Neural progenitor cell (in vitro differentiated cells): Measurements from ENCODE around the gene PDHB. TPM values are rescaled to one million over a fixed set of nuclear protein-coding genes. Genes with fewer than 3 reads are reported as not detected.

ENCODE experiments used
- DNase-seq: peaks from one replicate; pipeline ENCODE4 v3.0.0-alpha.2; 2016; ENCODE audit warnings: low spot score
- H2AFZ ChIP-seq: fragments of 200-600 bp; sonication (generic); replicated peaks from 2 replicates; pipeline ENCODE4 v1.6.1; 2016; ENCODE audit warnings: antibody characterized with exemption
- H3F3A ChIP-seq: fragments of 200-600 bp; sonication (generic); 2 replicates; pipeline ENCODE4 v1.6.1; 2016; ENCODE audit warnings: antibody characterized with exemption, low read depth
- H3K27ac ChIP-seq: fragments of 200-600 bp; sonication (generic); 2 replicates; pipeline ENCODE4 v1.5.1; 2016; ENCODE audit warnings: mild to moderate bottlenecking
- H3K27me3 ChIP-seq: fragments of 200-600 bp; sonication (generic); 2 replicates; pipeline ENCODE4 v1.6.1; 2016; ENCODE audit warnings: mild to moderate bottlenecking, moderate library complexity
- H3K36me3 ChIP-seq: fragments of 200-600 bp; sonication (generic); 2 replicates; pipeline ENCODE4 v1.5.1; 2016
- H3K4me1 ChIP-seq: fragments of 200-600 bp; sonication (generic); 2 replicates; pipeline ENCODE4 v1.6.1; 2016; ENCODE audit warnings: mixed run types
- H3K4me2 ChIP-seq: fragments of 200-600 bp; sonication (generic); 2 replicates; pipeline ENCODE4 v1.6.1; 2016
- H3K4me3 ChIP-seq: fragments of 200-600 bp; sonication (generic); 2 replicates; pipeline ENCODE4 v1.5.1; 2016
- H3K79me2 ChIP-seq: fragments of 200-600 bp; sonication (generic); 2 replicates; pipeline ENCODE4 v1.6.1; 2016; ENCODE audit warnings: low read depth
- H3K9ac ChIP-seq: fragments of 200-600 bp; sonication (generic); 2 replicates; pipeline ENCODE4 v1.6.1; 2016
- H3K9me3 ChIP-seq: fragments of 200-600 bp; sonication (generic); 2 replicates; pipeline ENCODE4 v1.5.1; 2016; ENCODE audit warnings: low read depth
- H4K20me1 ChIP-seq: fragments of 200-600 bp; sonication (generic); 2 replicates; pipeline ENCODE4 v1.6.1; 2016; ENCODE audit warnings: low read depth
- H3K27ac Mint-ChIP-seq: 3 replicates; pipeline ENCODE4 v1.8.0; 2021; ENCODE audit warnings: mixed read lengths
- H3K27me3 Mint-ChIP-seq: 2 replicates; pipeline ENCODE4 v1.8.0; 2022; ENCODE audit warnings: low read depth, mild to moderate bottlenecking, inconsistent platforms, moderate library complexity, mixed read lengths; ENCODE audit not compliant: insufficient read depth
- H3K36me3 Mint-ChIP-seq: 3 replicates; pipeline ENCODE4 v1.8.0; 2021; ENCODE audit warnings: mixed read lengths
- H3K4me1 Mint-ChIP-seq: 3 replicates; pipeline ENCODE4 v1.8.0; 2021; ENCODE audit warnings: mixed read lengths
- H3K4me3 Mint-ChIP-seq: 3 replicates; pipeline ENCODE4 v1.8.0; 2021; ENCODE audit warnings: mild to moderate bottlenecking, moderate library complexity, mixed read lengths
- H3K9me3 Mint-ChIP-seq: 3 replicates; pipeline ENCODE4 v1.8.0; 2020; ENCODE audit warnings: mixed read lengths
- EZH2 ChIP-seq: fragments of 200-600 bp; sonication (generic); IDR thresholded peaks from 2 replicates; pipeline ENCODE4 v1.6.1; 2017; ENCODE audit warnings: antibody characterized with exemption, mild to moderate bottlenecking, moderate library complexity
- EZH2phosphoT487 ChIP-seq: fragments of 200-600 bp; sonication (generic); IDR thresholded peaks from 2 replicates; pipeline ENCODE4 v1.6.1; 2017; ENCODE audit warnings: antibody characterized with exemption
- total RNA-seq: library from RNA; depleted of rRNA; stranded (reverse); fragments of >200 nt; gene quantifications from 2 replicates; pipeline ENCODE4 v1.2.3, GENCODE V29; 2015; ENCODE audit warnings: low replicate concordance
- TF ChIP-seq, protein P1 (sequence below): fragments of 200-600 bp; sonication (generic); IDR thresholded peaks from 2 replicates; pipeline ENCODE4 v1.5.1; 2017; ENCODE audit warnings: antibody characterized with exemption, mild to moderate bottlenecking

Gene PDHB
- total RNA-seq: 155 and 203 TPM in 2 replicates

DNA sequence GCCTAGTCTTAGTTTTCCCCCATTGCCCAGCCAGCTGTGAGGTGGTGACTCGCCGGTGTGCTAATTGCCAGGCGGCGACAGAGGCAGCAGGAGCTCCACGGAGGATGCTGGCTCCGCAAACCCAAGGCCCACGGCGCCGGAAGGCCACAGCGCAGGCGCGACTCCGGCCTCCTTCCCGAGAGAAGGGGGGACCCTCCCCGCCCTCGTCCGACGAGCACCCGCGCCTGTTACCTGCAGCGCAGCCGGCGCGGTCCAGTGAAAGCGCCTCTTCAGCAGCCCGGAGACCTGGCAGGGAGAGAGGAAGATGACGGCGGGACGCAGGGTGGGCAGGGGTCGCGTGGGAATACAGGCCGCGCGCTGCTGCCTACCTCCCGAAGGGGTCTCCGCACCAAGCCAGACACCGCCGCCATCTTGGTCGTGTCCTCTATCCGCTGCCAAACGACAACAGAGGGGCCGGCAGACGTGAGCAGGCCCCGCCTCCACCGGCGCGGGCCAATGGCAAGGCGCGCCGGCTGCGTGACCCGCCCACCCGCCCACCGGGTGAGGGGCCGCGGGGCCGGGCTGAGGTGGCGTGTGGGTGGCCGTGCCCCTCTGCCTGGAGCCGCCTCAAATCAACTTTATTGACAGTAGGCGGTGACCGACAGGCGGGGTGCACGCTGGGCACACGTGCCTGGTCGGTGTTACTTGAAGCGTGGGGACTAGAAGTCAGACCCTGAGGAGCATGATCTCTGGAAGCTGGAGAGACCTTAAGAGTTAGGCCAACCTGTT lies at the start of gene PDHB:
PDHB (minus strand) TSS at position 433 of the 768 bp plus-strand sequence; CDS start at position 410, 23 bp downstream.
- H2AFZ ChIP-seq: peak within 1 kb of the TSS; percentile 89
- H3K36me3 ChIP-seq: peaks cover 10% of the 10 kb centered on the region
- Mint-ChIP-seq H3K36me3 (peaks cover 13% of the 10 kb centered on the region), H3K27me3 (peaks cover 9% of the 10 kb centered on the region), H3K9me3 (no peaks in the 10 kb centered on the region), H3K4me1 (peaks cover 19% of the 10 kb centered on the region), H3K27ac (peak within 1 kb of the TSS; percentile 27), H3K4me3 (peak within 1 kb of the TSS; percentile 88)
- peaks cover 32% of the 10 kb centered on the region for H3K4me1 ChIP-seq
- no peaks in the 10 kb centered on the region for H3K9me3 ChIP-seq
- H3F3A ChIP-seq: peaks cover 21% of the 10 kb centered on the region
- peaks cover 18% of the 10 kb centered on the region for H4K20me1 ChIP-seq
- peak within 1 kb of the TSS; percentile 84 for H3K4me3 ChIP-seq
- H3K27me3 ChIP-seq: no peaks in the 10 kb centered on the region
- peak within 1 kb of the TSS; percentile 77 for H3K27ac ChIP-seq
- H3K9ac ChIP-seq: peak within 1 kb of the TSS; percentile 86
- TF ChIP-seq EZH2phosphoT487: no peak
- TF ChIP-seq, protein P1, sequence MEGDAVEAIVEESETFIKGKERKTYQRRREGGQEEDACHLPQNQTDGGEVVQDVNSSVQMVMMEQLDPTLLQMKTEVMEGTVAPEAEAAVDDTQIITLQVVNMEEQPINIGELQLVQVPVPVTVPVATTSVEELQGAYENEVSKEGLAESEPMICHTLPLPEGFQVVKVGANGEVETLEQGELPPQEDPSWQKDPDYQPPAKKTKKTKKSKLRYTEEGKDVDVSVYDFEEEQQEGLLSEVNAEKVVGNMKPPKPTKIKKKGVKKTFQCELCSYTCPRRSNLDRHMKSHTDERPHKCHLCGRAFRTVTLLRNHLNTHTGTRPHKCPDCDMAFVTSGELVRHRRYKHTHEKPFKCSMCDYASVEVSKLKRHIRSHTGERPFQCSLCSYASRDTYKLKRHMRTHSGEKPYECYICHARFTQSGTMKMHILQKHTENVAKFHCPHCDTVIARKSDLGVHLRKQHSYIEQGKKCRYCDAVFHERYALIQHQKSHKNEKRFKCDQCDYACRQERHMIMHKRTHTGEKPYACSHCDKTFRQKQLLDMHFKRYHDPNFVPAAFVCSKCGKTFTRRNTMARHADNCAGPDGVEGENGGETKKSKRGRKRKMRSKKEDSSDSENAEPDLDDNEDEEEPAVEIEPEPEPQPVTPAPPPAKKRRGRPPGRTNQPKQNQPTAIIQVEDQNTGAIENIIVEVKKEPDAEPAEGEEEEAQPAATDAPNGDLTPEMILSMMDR: no peak
- TF ChIP-seq EZH2: no peak
- H3K4me2 ChIP-seq: peak within 1 kb of the TSS; percentile 93
- peak; percentile 97 for DNase-seq
- H3K79me2 ChIP-seq: peaks cover 30% of the 10 kb centered on the region

DNA sequence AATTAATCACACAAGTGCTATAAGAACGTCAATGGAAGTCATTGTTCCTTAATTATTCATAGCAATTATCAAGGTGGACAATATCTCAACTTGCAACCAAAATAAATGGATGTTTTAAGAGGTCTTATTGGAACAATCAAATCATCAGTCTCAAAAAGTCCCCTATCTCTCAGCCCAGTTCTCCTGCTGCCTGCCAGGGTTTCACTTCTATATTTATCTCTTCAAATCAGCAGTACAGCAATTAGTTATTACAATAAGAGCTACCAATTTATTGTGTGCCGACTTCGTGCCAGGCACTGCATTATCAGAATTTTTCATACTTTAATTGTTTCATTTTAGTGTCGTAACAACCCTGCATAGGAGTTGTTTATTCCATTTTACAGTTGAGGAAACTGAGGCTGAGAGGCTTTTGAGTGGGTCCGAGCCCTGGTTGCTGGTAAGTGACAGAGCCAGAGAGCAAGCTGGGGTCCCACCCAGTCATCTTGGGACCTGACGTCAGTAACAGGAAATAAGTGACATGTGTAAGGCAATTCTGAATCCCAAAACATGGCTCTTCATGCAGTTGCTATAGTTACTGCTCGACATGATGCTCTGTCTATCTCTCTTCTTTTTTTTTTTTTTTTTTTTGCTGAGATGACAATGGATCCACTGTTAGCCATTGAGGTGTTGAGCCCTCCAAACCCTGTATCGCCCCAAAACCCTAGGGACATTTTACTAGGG lies 49.4 kb upstream of the PDHB start:
- H3K9ac ChIP-seq: no peak overlapping the region
- Mint-ChIP-seq H3K27me3 (peaks cover 8% of the 10 kb centered on the region), H3K36me3 (peaks cover 2% of the 10 kb centered on the region), H3K4me1 (peaks cover 24% of the 10 kb centered on the region), H3K27ac (no peak overlapping the region), H3K4me3 (no peak overlapping the region), H3K9me3 (peaks cover 23% of the 10 kb centered on the region)
- H3K27ac ChIP-seq: no peak overlapping the region
- no peak for DNase-seq
- H2AFZ ChIP-seq: no peak overlapping the region
- no peaks in the 10 kb centered on the region for H4K20me1 ChIP-seq
- H3K4me2 ChIP-seq: no peak overlapping the region
- H3K9me3 ChIP-seq: no peaks in the 10 kb centered on the region
- H3K4me1 ChIP-seq: peaks cover 8% of the 10 kb centered on the region
- H3K36me3 ChIP-seq: no peaks in the 10 kb centered on the region
- H3F3A ChIP-seq: no peaks in the 10 kb centered on the region
- no peaks in the 10 kb centered on the region for H3K27me3 ChIP-seq
- H3K4me3 ChIP-seq: no peak overlapping the region
- no peaks in the 10 kb centered on the region for H3K79me2 ChIP-seq
- TF ChIP-seq EZH2 (no peak), EZH2phosphoT487 (no peak)
- TF ChIP-seq, protein P1: no peak

DNA sequence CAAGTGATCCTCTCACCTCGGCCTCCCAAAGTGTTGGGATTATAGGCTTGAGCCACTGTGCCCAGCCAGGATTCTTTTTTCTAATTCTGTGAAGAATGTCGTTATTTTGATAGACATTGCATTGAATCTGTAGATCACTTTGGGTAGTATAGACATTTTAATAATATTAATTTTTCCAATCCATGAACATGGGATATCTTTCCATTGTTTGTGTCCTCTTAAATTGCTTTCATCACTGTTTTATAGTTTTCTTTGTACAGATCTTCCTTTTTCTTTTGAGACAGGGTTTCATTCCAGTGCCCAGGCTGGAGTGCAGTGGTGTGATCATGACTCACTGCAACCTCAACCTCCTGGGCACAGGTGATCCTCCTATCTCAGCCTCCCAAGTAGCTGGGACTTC lies 46.7 kb upstream of the PDHB start:
- H3K9me3 ChIP-seq: no peaks in the 10 kb centered on the region
- Mint-ChIP-seq H3K27ac (no peak overlapping the region), H3K27me3 (peaks cover 2% of the 10 kb centered on the region), H3K4me1 (peaks cover 17% of the 10 kb centered on the region), H3K36me3 (peaks cover 2% of the 10 kb centered on the region), H3K9me3 (peaks cover 25% of the 10 kb centered on the region), H3K4me3 (no peak overlapping the region)
- no peak overlapping the region for H3K4me3 ChIP-seq
- H3K79me2 ChIP-seq: no peaks in the 10 kb centered on the region
- H2AFZ ChIP-seq: no peak overlapping the region
- H3K27me3 ChIP-seq: no peaks in the 10 kb centered on the region
- no peak overlapping the region for H3K27ac ChIP-seq
- H3F3A ChIP-seq: no peaks in the 10 kb centered on the region
- DNase-seq: no peak
- TF ChIP-seq EZH2 (no peak), EZH2phosphoT487 (no peak)
- TF ChIP-seq, protein P1: no peak
- no peaks in the 10 kb centered on the region for H3K36me3 ChIP-seq
- no peaks in the 10 kb centered on the region for H4K20me1 ChIP-seq
- H3K9ac ChIP-seq: no peak overlapping the region
- H3K4me2 ChIP-seq: no peak overlapping the region
- H3K4me1 ChIP-seq: peaks cover 8% of the 10 kb centered on the region
